ENCODE measurements around the gene ZNF22.

ZNF22 gene

DNA sequence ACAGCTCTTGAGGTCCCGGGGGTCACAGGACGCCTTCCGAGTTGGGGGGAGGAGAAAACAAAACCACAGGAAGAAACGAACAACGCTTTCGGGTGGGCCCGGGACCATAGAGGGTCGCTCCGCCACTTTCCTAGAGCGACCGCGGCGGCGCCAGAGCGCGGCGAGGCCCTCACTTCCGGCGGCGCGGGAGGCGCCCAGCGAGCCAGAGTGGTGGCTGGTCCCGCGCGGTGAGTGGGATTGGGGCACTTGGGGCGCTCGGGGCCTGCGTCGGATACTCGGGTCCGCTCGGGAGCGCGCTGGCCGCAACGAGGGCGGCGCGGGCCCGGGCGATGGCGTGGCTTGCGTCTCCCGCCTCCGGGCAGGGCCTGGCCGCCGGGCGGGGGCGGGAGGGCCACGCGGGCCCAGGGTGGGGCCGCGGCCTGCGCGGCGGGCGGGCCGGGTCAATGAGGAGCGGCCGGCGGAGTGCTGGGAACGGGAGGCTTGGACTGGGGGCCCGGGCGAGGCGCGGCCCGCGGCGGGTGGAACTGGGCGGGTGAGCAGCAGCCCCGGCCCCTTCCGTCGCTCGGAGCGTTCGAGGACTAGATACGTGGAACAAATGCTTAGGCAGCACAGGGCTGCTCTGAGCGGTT, at the start of gene ZNF22:
TSS of gene ZNF22 (plus strand) at position 172 of the 629 bp plus-strand sequence. CDS start 2,446 bp downstream, outside the sequence.
- H3K4me2 ChIP-seq (ENCODE audit: low read length): peak within 1 kb of the TSS; percentile 78
- no peaks in the 10 kb centered on the region for H3K9me3 ChIP-seq (ENCODE audit: control insufficient read depth, low read length)
- no peaks in the 10 kb centered on the region for H3K79me2 ChIP-seq
- TF ChIP-seq, protein P1, sequence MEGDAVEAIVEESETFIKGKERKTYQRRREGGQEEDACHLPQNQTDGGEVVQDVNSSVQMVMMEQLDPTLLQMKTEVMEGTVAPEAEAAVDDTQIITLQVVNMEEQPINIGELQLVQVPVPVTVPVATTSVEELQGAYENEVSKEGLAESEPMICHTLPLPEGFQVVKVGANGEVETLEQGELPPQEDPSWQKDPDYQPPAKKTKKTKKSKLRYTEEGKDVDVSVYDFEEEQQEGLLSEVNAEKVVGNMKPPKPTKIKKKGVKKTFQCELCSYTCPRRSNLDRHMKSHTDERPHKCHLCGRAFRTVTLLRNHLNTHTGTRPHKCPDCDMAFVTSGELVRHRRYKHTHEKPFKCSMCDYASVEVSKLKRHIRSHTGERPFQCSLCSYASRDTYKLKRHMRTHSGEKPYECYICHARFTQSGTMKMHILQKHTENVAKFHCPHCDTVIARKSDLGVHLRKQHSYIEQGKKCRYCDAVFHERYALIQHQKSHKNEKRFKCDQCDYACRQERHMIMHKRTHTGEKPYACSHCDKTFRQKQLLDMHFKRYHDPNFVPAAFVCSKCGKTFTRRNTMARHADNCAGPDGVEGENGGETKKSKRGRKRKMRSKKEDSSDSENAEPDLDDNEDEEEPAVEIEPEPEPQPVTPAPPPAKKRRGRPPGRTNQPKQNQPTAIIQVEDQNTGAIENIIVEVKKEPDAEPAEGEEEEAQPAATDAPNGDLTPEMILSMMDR (IDR thresholded peaks at IDR 0.05): no peak
- no peaks in the 10 kb centered on the region for H3K27me3 ChIP-seq (ENCODE audit: control insufficient read depth, insufficient read depth, low read length)
- H3K9ac ChIP-seq: no peak within 1 kb of the TSS
- H2AFZ ChIP-seq: peak within 1 kb of the TSS; percentile 82
- no peaks in the 10 kb centered on the region for H3K4me1 ChIP-seq
- peak within 1 kb of the TSS; percentile 78 for H3K27ac ChIP-seq
- H3K4me3 ChIP-seq (ENCODE audit: low read depth, low read length): peak within 1 kb of the TSS; percentile 64
- H3K36me3 ChIP-seq (ENCODE audit: control insufficient read depth, insufficient read depth, low read length): no peaks in the 10 kb centered on the region

DNA sequence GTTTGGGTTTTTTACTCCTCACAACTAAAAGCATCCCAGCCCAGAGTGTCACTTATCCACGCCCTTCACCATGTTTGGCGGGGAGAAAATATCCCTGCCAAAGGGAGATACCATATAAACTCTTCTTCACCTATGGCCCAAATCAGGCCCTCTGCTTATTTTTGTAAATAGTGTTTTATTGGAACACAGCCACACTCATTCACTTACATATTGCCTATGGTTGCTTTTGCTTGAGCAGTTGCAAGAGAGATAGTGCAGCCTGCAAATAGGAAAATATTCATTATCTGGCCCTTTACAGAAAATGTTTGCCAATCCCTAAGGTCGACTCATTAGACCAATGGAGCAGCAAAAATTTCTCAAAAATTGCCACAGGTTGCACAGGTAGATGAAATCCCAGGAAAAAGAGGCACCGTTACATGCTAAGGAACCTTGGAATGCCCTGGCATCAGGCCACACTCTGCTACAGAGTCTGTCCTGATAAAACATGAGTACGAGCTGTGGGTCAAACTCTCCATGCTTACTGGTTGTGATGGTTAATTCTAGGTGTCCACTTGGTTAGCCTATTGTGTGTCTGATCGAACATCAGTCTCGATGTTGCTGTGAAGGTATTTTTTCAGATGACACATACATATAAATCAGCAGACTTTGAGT, 49.0 kb upstream of the ZNF22 start:
- Histone ChIP-seq H3K27me3 (ENCODE audit: control insufficient read depth, insufficient read depth, low read length) (no peaks in the 10 kb centered on the region), H3K4me3 (ENCODE audit: low read depth, low read length) (no peak overlapping the region), H3K4me2 (ENCODE audit: low read length) (no peak overlapping the region), H3K79me2 (no peaks in the 10 kb centered on the region), H2AFZ (no peak overlapping the region), H3K9me3 (ENCODE audit: control insufficient read depth, low read length) (no peaks in the 10 kb centered on the region), H3K9ac (no peak overlapping the region), H3K27ac (no peak overlapping the region), H3K4me1 (no peaks in the 10 kb centered on the region), H3K36me3 (ENCODE audit: control insufficient read depth, insufficient read depth, low read length) (no peaks in the 10 kb centered on the region)
- TF ChIP-seq, protein P1 (IDR thresholded peaks at IDR 0.05): no peak

DNA sequence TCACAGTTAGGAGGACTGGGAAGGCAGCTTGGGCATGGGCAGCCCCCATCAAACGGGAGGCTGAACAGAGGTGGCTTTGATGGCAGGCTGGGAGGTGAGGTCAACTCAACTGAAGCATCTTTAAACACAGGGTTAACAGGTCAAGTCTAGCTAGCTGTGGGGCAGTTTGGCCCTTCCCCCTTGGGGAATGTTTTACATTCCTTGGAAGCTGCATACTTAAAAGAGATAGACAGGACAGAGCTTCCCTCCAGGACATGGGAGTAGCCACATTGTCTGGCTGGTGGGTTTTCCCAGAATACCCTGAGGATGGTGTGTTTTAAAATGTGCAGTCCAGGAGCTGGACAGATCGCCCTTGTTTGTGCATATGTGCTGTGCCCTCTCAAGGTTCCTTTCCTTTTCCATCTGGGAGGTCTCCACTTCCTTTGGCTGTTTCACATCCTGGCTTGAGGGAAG, 47.9 kb upstream of the ZNF22 start:
- TF ChIP-seq, protein P1 (IDR thresholded peaks at IDR 0.05): no peak
- no peak overlapping the region for H3K27ac ChIP-seq
- H3K4me1 ChIP-seq: no peaks in the 10 kb centered on the region
- no peak overlapping the region for H3K4me3 ChIP-seq (ENCODE audit: low read depth, low read length)
- no peaks in the 10 kb centered on the region for H3K79me2 ChIP-seq
- no peaks in the 10 kb centered on the region for H3K9me3 ChIP-seq (ENCODE audit: control insufficient read depth, low read length)
- H2AFZ ChIP-seq: no peak overlapping the region
- no peak overlapping the region for H3K9ac ChIP-seq
- H3K4me2 ChIP-seq (ENCODE audit: low read length): no peak overlapping the region
- H3K27me3 ChIP-seq (ENCODE audit: control insufficient read depth, insufficient read depth, low read length): no peaks in the 10 kb centered on the region
- no peaks in the 10 kb centered on the region for H3K36me3 ChIP-seq (ENCODE audit: control insufficient read depth, insufficient read depth, low read length)

DNA sequence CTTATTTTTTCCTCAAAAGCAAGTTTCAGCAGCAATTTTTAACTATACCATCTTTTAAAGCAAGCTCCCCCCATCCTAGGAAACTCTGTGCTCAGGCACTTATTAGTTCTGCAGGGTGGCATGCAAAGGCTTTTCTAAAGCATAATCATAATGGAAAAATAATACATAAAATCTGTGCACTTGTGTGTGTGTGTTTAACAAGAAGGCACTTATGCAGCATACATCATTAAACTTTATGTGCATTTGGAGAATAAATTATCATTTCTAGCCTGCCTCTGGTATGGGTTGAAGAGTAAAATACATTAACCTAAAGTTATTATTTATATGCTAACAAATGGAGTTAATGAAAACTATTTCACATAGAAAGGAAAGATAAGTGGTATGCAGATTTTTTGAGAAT, 46.7 kb upstream of the ZNF22 start:
- TF ChIP-seq, protein P1 (IDR thresholded peaks at IDR 0.05): no peak
- H3K4me1 ChIP-seq: peaks cover 7% of the 10 kb centered on the region

More for the DNA sequence above, 46.7 kb upstream of the ZNF22 start:
- no peak overlapping the region for H3K9ac ChIP-seq
- H3K79me2 ChIP-seq: no peaks in the 10 kb centered on the region
- no peaks in the 10 kb centered on the region for H3K9me3 ChIP-seq (ENCODE audit: control insufficient read depth, low read length)
- no peak overlapping the region for H2AFZ ChIP-seq
- H3K4me3 ChIP-seq (ENCODE audit: low read depth, low read length): no peak overlapping the region
- no peaks in the 10 kb centered on the region for H3K36me3 ChIP-seq (ENCODE audit: control insufficient read depth, insufficient read depth, low read length)
- H3K27ac ChIP-seq: no peak overlapping the region
- H3K4me2 ChIP-seq (ENCODE audit: low read length): no peak overlapping the region
- no peaks in the 10 kb centered on the region for H3K27me3 ChIP-seq (ENCODE audit: control insufficient read depth, insufficient read depth, low read length)
